ENCODE data around the gene COPZ1.

COPZ1 gene

DNA sequence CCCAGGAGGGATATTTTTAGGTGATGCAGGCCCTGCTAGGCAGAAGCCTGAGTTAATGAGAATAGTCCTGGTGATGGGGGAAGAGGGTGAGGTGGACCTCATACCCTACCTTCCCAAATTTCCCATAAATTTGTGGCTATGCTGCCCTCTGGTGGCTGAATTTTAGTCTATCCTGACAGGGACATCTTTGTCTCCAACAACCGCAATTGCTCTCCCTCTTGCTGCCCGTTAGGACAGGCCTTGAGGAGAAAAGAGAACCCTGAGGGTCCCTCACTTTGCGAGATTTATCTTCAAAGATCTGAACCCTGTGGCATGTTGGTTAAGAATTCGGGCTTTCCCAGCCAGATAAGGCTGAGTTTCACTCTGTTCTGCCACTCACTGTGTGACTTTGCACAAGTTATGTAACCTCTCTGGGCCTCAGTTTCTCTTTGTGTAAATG lies 69.4 kb downstream of the COPZ1 start:
- no peak overlapping the region for H2BK15ac ChIP-seq (ENCODE audit: low read length)
- H3K9me3 ChIP-seq (replicated peaks in 1 of 2; ENCODE audit: control insufficient read depth in 2 of 2, insufficient read depth in 1 of 2, low read depth in 1 of 2, low read length in 2 of 2) = peaks cover 0 to 2% of the 10 kb centered on the region in 2 donors
- H3K14ac ChIP-seq (ENCODE audit: low read length) = no peak overlapping the region

DNA sequence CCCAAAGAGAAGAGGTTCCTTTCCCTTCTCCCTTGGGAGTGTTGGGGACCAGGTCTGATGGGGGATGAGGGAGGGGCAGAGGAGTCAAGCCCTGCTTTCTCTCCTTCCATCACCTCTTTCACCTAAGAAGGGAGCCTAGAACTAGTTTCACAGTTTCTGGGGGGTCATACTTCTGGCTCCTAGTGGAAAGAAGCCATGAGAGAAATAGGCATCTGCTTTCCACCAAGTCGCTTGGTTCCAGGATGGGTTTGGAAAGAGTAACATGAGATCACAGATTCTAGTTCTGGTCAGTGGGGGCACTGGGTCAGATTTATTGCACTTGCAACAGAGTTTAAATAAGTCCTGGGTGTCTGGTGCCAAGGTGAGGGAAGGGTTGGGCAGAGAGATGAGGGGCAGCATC lies 70.1 kb downstream of the COPZ1 start:
- Histone ChIP-seq H3K4ac (ENCODE audit: low read length) (no peak overlapping the region), H3K4me3 (ENCODE audit: low read length in 2 of 2) (no peak overlapping the region), H3K14ac (ENCODE audit: low read length) (no peak overlapping the region), H3K27me3 (ENCODE audit: control insufficient read depth in 3 of 3, insufficient read depth in 3 of 3, low read depth in 1 of 3, low read length in 3 of 3) (no peaks in the 10 kb centered on the region), H3K9me3 (replicated peaks in 1 of 2; ENCODE audit: control insufficient read depth in 2 of 2, insufficient read depth in 1 of 2, low read depth in 1 of 2, low read length in 2 of 2) (peaks cover 0 to 2% of the 10 kb centered on the region in 2 donors), H4K91ac (ENCODE audit: low read depth, low read length, poor library complexity) (no peak overlapping the region), H3K4me1 (ENCODE audit: control insufficient read depth in 2 of 2, insufficient read depth in 1 of 2, low read depth in 1 of 2, low read length in 2 of 2) (peaks cover 9 to 22% of the 10 kb centered on the region in 2 donors), H3K23ac (ENCODE audit: low read depth, low read length, poor library complexity) (no peak overlapping the region), H2BK12ac (ENCODE audit: low read length) (no peak overlapping the region), H3K79me1 (ENCODE audit: low read depth, low read length) (peaks cover 4% of the 10 kb centered on the region), H3K18ac (ENCODE audit: low read length) (no peak overlapping the region), H3K4me2 (ENCODE audit: insufficient read depth, low read length, poor library complexity, severe bottlenecking) (no peak overlapping the region), H2AFZ (ENCODE audit: low read length) (no peak overlapping the region), H3K36me3 (replicated peaks in 1 of 2; ENCODE audit: control insufficient read depth in 2 of 2, insufficient read depth in 2 of 2, low read length in 2 of 2) (peaks cover 23 to 49% of the 10 kb centered on the region in 2 donors), H4K8ac (ENCODE audit: low read depth, low read length) (no peak overlapping the region), H2BK15ac (ENCODE audit: low read length) (no peak overlapping the region), H2BK5ac (ENCODE audit: low read length) (no peak overlapping the region), H3K9ac (ENCODE audit: low read depth, low read length, poor library complexity) (no peak overlapping the region), H2AK5ac (ENCODE audit: low read depth, low read length) (no peak overlapping the region), H3K27ac (replicated peaks; ENCODE audit: low read length) (no peak overlapping the region), H2BK120ac (ENCODE audit: low read depth, low read length) (no peak overlapping the region)
- WGBS, 2 donors (ENCODE audit: extremely low coverage in 2 of 2, insufficient read length in 2 of 2, insufficient replicate concordance in 1 of 2) = no CpG with 5 or more reads among the region's 1 CpG
- no peak for DNase-seq (ENCODE audit: low spot score)

More for the DNA sequence above, 69.4 kb downstream of the COPZ1 start:
- H3K4ac ChIP-seq (ENCODE audit: low read length) = no peak overlapping the region
- no peak overlapping the region for H2AK5ac ChIP-seq (ENCODE audit: low read depth, low read length)
- no CpG with 5 or more reads among the region's 4 CpGs for WGBS, 2 donors (ENCODE audit: extremely low coverage in 2 of 2, insufficient read length in 2 of 2, insufficient replicate concordance in 1 of 2)
- no peak overlapping the region for H3K23ac ChIP-seq (ENCODE audit: low read depth, low read length, poor library complexity)
- peaks cover 0 to 3% (median 0%) of the 10 kb centered on the region in 3 experiments for H3K27me3 ChIP-seq (ENCODE audit: control insufficient read depth in 3 of 3, insufficient read depth in 3 of 3, low read depth in 1 of 3, low read length in 3 of 3)
- H3K36me3 ChIP-seq (replicated peaks in 1 of 2; ENCODE audit: control insufficient read depth in 2 of 2, insufficient read depth in 2 of 2, low read length in 2 of 2) = peaks cover 21 to 44% of the 10 kb centered on the region in 2 donors
- no peak overlapping the region for H2AFZ ChIP-seq (ENCODE audit: low read length)
- H3K18ac ChIP-seq (ENCODE audit: low read length) = no peak overlapping the region
- peaks cover 8% of the 10 kb centered on the region for H3K79me1 ChIP-seq (ENCODE audit: low read depth, low read length)
- no peak overlapping the region for H3K4me3 ChIP-seq (ENCODE audit: low read length in 2 of 2)
- no peak overlapping the region for H4K91ac ChIP-seq (ENCODE audit: low read depth, low read length, poor library complexity)
- H2BK5ac ChIP-seq (ENCODE audit: low read length) = no peak overlapping the region
- no peak overlapping the region for H2BK12ac ChIP-seq (ENCODE audit: low read length)
- H3K9ac ChIP-seq (ENCODE audit: low read depth, low read length, poor library complexity) = no peak overlapping the region
- no peak for DNase-seq (ENCODE audit: low spot score)
- H3K4me1 ChIP-seq (ENCODE audit: control insufficient read depth in 2 of 2, insufficient read depth in 1 of 2, low read depth in 1 of 2, low read length in 2 of 2) = peaks cover 13 to 27% of the 10 kb centered on the region in 2 donors
- H2BK120ac ChIP-seq (ENCODE audit: low read depth, low read length) = no peak overlapping the region
- H3K27ac ChIP-seq (replicated peaks; ENCODE audit: low read length) = no peak overlapping the region
- no peak overlapping the region for H4K8ac ChIP-seq (ENCODE audit: low read depth, low read length)
- no peak overlapping the region for H3K4me2 ChIP-seq (ENCODE audit: insufficient read depth, low read length, poor library complexity, severe bottlenecking)

GRCh38 chr12:54395545-54395944 lies 70.6 kb downstream of the COPZ1 start:
- no peak overlapping the region for H3K14ac ChIP-seq (ENCODE audit: low read length)
- H3K18ac ChIP-seq (ENCODE audit: low read length) = no peak overlapping the region
- no peak overlapping the region for H3K4me3 ChIP-seq (ENCODE audit: low read length in 2 of 2)
- no peak overlapping the region for H2AK5ac ChIP-seq (ENCODE audit: low read depth, low read length)
- H3K4ac ChIP-seq (ENCODE audit: low read length) = no peak overlapping the region
- no peak overlapping the region for H2BK5ac ChIP-seq (ENCODE audit: low read length)
- H3K27ac ChIP-seq (replicated peaks; ENCODE audit: low read length) = no peak overlapping the region
- H3K79me1 ChIP-seq (ENCODE audit: low read depth, low read length) = peaks cover 4% of the 10 kb centered on the region
- H3K36me3 ChIP-seq (replicated peaks in 1 of 2; ENCODE audit: control insufficient read depth in 2 of 2, insufficient read depth in 2 of 2, low read length in 2 of 2) = peaks cover 27 to 55% of the 10 kb centered on the region in 2 donors
- no peak overlapping the region for H4K8ac ChIP-seq (ENCODE audit: low read depth, low read length)
- no peak overlapping the region for H3K4me2 ChIP-seq (ENCODE audit: insufficient read depth, low read length, poor library complexity, severe bottlenecking)
- no peak overlapping the region for H4K91ac ChIP-seq (ENCODE audit: low read depth, low read length, poor library complexity)
- H2AFZ ChIP-seq (ENCODE audit: low read length) = no peak overlapping the region
- no peaks in the 10 kb centered on the region for H3K27me3 ChIP-seq (ENCODE audit: control insufficient read depth in 3 of 3, insufficient read depth in 3 of 3, low read depth in 1 of 3, low read length in 3 of 3)
- H2BK12ac ChIP-seq (ENCODE audit: low read length) = no peak overlapping the region
- H3K9me3 ChIP-seq (replicated peaks in 1 of 2; ENCODE audit: control insufficient read depth in 2 of 2, insufficient read depth in 1 of 2, low read depth in 1 of 2, low read length in 2 of 2) = peaks cover 0 to 2% of the 10 kb centered on the region in 2 donors
- H2BK15ac ChIP-seq (ENCODE audit: low read length) = no peak overlapping the region
- DNase-seq (ENCODE audit: low spot score) = no peak
- H2BK120ac ChIP-seq (ENCODE audit: low read depth, low read length) = no peak overlapping the region
- no peak overlapping the region for H3K23ac ChIP-seq (ENCODE audit: low read depth, low read length, poor library complexity)
- H3K4me1 ChIP-seq (ENCODE audit: control insufficient read depth in 2 of 2, insufficient read depth in 1 of 2, low read depth in 1 of 2, low read length in 2 of 2) = peaks cover 4 to 18% of the 10 kb centered on the region in 2 donors
- H3K9ac ChIP-seq (ENCODE audit: low read depth, low read length, poor library complexity) = no peak overlapping the region

DNA sequence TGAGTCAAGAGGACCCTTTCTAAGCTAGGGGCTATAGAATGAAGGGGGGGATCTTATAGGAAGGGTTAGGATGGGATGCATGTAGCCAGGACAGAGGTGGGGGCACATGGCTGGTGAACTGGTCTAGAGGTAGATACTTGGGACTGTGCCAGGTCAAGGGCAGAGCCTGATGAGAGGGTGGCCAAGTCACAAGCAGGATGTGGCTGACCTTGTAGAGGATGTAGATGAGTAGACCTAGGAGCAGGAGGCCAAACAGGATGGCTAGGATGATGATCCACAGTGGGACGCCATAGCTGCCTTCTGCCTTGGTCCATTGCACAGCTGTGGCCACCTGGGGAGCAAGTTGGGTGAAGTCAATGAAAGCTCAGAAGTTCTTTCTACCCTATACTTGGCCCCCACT lies 72.2 kb downstream of the COPZ1 start:
- H2AK5ac ChIP-seq (ENCODE audit: low read depth, low read length) = no peak overlapping the region
- peaks cover 0 to 2% of the 10 kb centered on the region in 2 donors for H3K9me3 ChIP-seq (replicated peaks in 1 of 2; ENCODE audit: control insufficient read depth in 2 of 2, insufficient read depth in 1 of 2, low read depth in 1 of 2, low read length in 2 of 2)
- H3K27ac ChIP-seq (replicated peaks; ENCODE audit: low read length) = no peak overlapping the region
- DNase-seq (ENCODE audit: low spot score) = no peak
- H3K27me3 ChIP-seq (ENCODE audit: control insufficient read depth in 3 of 3, insufficient read depth in 3 of 3, low read depth in 1 of 3, low read length in 3 of 3) = no peaks in the 10 kb centered on the region
- WGBS, 2 donors (ENCODE audit: extremely low coverage in 2 of 2, insufficient read length in 2 of 2, insufficient replicate concordance in 1 of 2) = no CpG with 5 or more reads among the region's 1 CpG
- no peak overlapping the region for H2BK120ac ChIP-seq (ENCODE audit: low read depth, low read length)
- H2BK15ac ChIP-seq (ENCODE audit: low read length) = no peak overlapping the region
- peaks cover 4% of the 10 kb centered on the region for H3K79me1 ChIP-seq (ENCODE audit: low read depth, low read length)
- H3K23ac ChIP-seq (ENCODE audit: low read depth, low read length, poor library complexity) = no peak overlapping the region
- no peak overlapping the region for H3K14ac ChIP-seq (ENCODE audit: low read length)
- H3K4me3 ChIP-seq (ENCODE audit: low read length in 2 of 2) = no peak overlapping the region
- peak overlapping the region; percentile 17 for H3K9ac ChIP-seq (ENCODE audit: low read depth, low read length, poor library complexity)
- H3K4ac ChIP-seq (ENCODE audit: low read length) = no peak overlapping the region
- peaks cover 0 to 13% of the 10 kb centered on the region in 2 donors for H3K4me1 ChIP-seq (ENCODE audit: control insufficient read depth in 2 of 2, insufficient read depth in 1 of 2, low read depth in 1 of 2, low read length in 2 of 2)
- no peak overlapping the region for H2BK12ac ChIP-seq (ENCODE audit: low read length)
- no peak overlapping the region for H4K91ac ChIP-seq (ENCODE audit: low read depth, low read length, poor library complexity)
- no peak overlapping the region for H3K4me2 ChIP-seq (ENCODE audit: insufficient read depth, low read length, poor library complexity, severe bottlenecking)
- H2BK5ac ChIP-seq (ENCODE audit: low read length) = no peak overlapping the region
- H4K8ac ChIP-seq (ENCODE audit: low read depth, low read length) = no peak overlapping the region
- H2AFZ ChIP-seq (ENCODE audit: low read length) = no peak overlapping the region
- no peak overlapping the region for H3K18ac ChIP-seq (ENCODE audit: low read length)
- peaks cover 43 to 71% of the 10 kb centered on the region in 2 donors for H3K36me3 ChIP-seq (replicated peaks in 1 of 2; ENCODE audit: control insufficient read depth in 2 of 2, insufficient read depth in 2 of 2, low read length in 2 of 2)

Measured in neuronal stem cell (in vitro differentiated cells).